SIG-M5 treated with dmso at 0.1 percent for 504 hours (cell line): Measurements from ENCODE around the gene SLC7A11.

Experiments used
- DNase-seq: peaks from one replicate; lab custom pipeline; 2025; ENCODE audit not compliant: unreplicated experiment; lab: John Stamatoyannopoulos, UW

The SLC7A11 gene

DNA sequence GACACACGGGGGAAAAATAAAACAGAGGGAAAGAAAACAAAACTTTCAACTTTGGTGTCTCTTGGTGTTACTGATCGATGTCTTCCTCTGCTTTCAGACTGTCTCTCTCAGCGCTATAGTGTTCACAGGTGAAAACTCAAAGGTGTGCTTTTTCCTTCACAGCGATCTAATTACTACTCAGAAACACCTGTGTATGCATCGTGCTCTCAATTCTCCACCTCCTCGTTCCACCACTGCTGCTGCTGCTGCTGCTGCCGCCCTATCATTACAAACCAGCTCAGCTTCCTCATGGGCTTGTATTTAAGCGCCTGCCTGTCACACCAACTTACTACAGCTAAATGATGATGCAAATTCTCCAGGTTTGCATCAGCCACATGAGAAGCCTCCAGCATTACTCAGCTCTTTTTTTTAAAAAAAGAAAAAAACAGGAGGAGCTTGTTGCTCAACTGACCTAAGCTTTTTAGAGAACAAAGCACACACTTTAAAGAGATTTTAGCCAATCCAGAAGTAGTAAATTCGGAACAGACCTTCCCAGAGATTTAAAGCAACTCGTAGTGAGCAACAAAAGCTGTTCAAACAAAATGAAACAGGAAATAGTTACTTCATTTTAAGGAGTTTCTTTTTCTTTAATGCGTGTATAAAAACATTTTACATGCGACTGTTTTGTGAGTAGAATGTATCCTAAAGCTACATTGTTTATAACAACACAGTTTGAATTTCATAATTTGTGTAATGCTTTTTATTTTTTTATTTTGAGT, at the start of gene SLC7A11:
Gene SLC7A11 (minus strand): TSS at position 274 of the 758 bp plus-strand sequence. CDS start 280 bp downstream, outside the sequence.
- peak; percentile 99 for DNase-seq

GRCh38 chr4:138291431-138291830, 49.3 kb upstream of the SLC7A11 start:
- DNase-seq: no peak

- DNase-seq: no peak
Measured at GRCh38 chr4:138290805-138291204, 48.7 kb upstream of the SLC7A11 start.

DNA sequence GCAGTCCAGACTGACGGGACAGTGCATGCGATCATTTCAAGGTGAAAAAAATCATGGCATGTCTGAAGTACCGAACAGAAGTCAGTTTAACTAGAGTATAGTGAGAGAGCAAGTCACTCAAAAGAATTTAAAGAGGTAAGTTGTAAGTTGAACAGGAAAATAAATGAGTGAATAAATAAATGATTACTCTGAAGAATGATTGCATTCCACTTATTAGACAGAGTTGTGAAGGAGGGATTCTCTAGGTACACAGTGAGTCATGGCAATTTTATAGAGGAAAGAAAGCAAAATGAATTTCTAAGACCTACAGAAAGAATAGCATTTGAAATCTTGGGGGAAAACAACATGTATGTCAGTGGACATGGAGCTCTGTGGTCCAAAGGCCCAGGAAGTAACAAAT, 37.1 kb upstream of the SLC7A11 start:
- DNase-seq: no peak

DNA sequence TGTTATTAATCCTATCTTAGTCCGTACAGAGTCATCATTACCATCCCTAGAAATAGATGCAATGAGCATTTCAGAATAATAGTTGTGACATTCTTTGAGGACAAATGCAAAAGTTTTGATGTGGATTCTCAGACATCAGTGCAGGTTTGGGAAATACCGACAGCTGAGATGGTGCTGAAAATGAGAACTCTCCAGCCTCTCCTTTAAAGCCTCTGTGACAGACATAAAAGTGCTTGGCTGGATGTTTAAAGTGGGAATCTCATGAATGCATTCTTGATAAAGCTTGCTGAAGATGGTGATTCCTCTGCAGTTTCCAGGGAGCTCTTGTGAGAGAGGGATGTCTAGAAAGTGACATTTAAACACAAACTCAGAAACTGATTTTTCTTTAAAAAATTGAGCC, 35.0 kb upstream of the SLC7A11 start:
- DNase-seq: no peak

GRCh38 chr4:138275963-138276621, 33.9 kb upstream of the SLC7A11 start:
- no peak for DNase-seq

- DNase-seq: no peak
Measured at GRCh38 chr4:138275216-138275615, 33.1 kb upstream of the SLC7A11 start.

DNA sequence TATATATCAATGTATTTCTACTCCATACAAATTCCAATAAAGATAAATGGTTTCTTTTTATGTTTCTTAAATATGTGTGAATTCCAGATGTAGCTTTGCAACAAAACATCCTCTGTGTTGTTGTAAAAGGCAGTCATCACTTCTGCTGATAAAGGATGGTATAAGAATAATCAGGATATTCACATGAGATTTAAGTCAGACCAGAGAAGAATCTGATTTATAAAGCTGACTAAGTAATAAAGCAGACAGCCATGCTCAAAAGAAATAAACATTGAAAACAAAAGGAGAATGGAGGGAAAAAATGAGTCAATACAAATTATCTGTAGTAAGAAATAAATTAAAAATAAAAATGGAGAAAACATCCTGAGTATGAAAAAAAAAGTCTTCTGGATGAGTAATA, 27.0 kb upstream of the SLC7A11 start:
- DNase-seq: no peak

GRCh38 chr4:138267835-138268234, 25.7 kb upstream of the SLC7A11 start:
- DNase-seq: no peak

DNA sequence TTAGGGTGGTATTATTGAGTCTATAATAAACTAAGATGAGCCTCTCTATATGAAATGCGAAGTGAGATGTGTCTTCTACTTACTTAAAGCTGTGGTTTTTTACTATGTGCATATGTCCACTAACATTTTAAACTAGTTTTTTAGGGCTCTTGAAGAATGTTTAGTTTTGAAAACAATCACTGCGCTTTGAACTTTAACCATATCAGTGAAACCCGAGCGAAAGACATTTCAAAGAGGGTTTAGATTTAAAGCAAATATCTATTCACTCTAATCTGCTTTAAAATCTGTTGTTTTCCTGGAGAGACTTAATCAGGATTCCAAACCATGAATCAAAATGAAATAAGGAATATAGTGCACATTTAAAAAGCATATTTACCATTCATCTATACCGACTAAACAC, 24.8 kb upstream of the SLC7A11 start:
- DNase-seq: no peak

GRCh38 chr4:138263247-138263816, 21.2 kb upstream of the SLC7A11 start:
- DNase-seq: peak; percentile 17

DNA sequence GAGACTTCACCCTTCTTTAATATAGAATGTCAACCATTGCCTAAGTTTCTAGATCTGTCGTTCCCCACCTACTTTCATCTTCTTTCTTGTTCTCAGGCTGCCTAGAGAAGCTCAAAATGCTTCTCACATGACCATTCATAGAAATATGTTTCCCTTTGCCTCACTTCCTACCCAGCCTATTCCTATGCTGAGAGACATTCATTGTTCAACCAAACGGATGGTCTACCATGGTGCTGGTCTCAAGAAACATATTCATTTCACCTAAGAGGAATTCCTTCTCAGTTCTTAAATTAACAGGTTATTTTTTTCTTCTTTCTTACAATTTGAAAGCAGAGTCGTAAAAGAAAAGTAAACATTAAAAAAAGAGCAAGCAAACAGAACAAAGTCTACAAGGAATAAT, 20.3 kb upstream of the SLC7A11 start:
- DNase-seq: no peak

GRCh38 chr4:138262030-138262429, 19.9 kb upstream of the SLC7A11 start:
- no peak for DNase-seq

- no peak for DNase-seq
Measured at GRCh38 chr4:138259824-138260223, 17.7 kb upstream of the SLC7A11 start.

GRCh38 chr4:138259271-138259670, 17.1 kb upstream of the SLC7A11 start:
- no peak for DNase-seq

DNA sequence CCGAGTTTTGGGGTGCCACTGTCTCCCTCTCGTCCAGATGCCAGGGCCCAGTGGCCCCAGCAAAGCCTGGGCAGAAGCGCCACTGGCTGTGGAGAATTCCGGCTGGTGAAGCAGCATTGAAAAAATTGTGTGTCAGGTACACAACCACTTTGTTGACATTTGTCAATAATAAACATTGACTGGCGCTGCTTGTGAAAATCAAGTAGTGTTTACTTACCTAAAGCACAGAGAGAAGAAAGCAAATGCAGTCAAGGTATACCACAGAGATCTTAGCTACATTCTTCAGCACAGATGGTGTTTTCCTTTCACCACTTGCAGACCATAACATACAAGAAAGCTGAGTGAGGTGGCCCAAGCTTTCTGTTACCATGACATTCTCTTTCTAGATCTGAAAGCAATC, 14.5 kb upstream of the SLC7A11 start:
- no peak for DNase-seq

DNA sequence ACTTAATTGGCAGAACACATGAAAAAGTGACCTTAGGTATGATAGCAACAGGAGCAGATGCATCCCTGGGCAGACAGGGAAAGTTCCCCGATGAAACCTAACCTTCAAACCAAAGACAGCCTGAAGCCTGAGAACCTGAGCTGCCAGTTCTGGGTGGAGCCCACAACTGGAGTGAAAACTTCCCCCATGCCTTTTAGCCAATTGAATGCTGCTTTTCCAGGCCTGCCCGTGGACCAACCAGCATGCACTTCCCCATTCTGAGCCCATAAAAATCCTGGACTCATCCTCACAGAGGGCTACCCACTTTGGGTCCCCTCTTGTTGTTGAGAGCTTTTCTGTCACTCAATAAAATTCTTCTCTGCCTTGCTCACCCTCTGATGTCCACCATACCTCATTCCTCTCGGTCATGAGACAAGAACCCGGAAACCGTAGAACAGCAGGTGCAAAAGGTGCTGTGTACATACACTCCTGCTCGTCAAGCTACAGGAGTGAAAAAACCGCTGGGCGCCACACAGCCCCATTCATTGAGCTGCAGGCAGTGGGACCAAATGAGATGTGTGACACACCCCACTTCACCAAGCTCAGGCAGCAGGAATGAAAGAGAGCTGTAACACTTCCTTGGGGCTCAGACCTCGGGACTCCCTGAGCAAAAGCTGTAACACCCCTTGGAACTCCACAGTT, 13.9 kb upstream of the SLC7A11 start:
- no peak for DNase-seq

- DNase-seq: no peak
Measured at GRCh38 chr4:138252551-138252950, 10.4 kb upstream of the SLC7A11 start.

- DNase-seq: no peak
Measured at GRCh38 chr4:138251938-138252337, 9.8 kb upstream of the SLC7A11 start.

- no peak for DNase-seq
Measured at GRCh38 chr4:138249132-138249531, 7.0 kb upstream of the SLC7A11 start.

DNA sequence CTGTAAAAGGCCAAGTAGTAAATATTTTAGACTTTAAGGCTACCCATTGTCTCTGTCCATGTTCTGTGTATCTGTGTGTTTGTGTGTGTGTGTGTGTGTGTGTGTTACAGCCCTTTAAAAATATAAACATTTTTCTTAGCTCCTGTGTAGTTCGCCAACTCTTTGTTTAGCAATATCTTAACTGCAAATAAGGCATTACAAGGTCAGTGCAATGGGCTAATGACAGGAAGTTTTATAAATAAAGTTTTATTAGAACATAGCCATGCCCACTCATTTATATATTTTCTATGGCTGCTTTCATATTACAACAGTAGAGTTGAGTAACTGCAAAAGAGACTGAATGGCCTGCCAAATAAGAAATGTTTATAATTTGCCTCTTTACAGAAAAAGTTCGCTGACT, 5.9 kb upstream of the SLC7A11 start:
- DNase-seq: no peak

DNA sequence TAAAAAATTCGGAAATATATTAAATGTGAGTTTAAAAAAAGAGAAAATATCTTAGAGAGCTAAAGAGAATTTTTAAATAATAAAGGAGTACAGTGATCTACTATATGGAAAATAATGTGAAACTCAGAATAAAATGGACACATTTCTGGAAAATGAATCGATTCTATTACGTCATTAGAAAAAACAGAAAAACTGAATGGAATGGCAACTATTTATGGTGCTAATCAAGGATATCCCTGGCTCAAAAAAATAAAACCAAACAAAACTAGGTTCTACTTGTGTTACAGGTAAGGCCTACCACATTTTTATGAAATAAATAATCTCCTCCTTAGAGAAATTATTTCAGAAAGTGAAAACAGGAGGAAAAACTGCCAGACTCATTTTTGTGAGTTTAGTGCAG, 5.5 kb upstream of the SLC7A11 start:
- no peak for DNase-seq
